Choroid plexus epithelial cell (primary cell): ENCODE data around the gene POGZ.
A peak's percentile ranks its signal among the peaks of the same experiment; 100 is the strongest.

Experiments used
- DNase-seq: peaks from one replicate; pipeline ENCODE4 v3.0.0-alpha.2; 2010; ENCODE audit warnings: low read depth
- H3K4me3 ChIP-seq: 2 replicates; pipeline ENCODE4 v1.5.1; 2011; ENCODE audit warnings: low read depth, mild to moderate bottlenecking, control low read depth, low read length, moderate library complexity
- TF ChIP-seq, protein P1 (sequence below): conservative IDR thresholded peaks from 2 replicates; pipeline ENCODE4 v1.5.1; 2011; ENCODE audit warnings: low read depth, mild to moderate bottlenecking, control low read depth, inconsistent platforms, low read length, moderate library complexity

POGZ gene

DNA sequence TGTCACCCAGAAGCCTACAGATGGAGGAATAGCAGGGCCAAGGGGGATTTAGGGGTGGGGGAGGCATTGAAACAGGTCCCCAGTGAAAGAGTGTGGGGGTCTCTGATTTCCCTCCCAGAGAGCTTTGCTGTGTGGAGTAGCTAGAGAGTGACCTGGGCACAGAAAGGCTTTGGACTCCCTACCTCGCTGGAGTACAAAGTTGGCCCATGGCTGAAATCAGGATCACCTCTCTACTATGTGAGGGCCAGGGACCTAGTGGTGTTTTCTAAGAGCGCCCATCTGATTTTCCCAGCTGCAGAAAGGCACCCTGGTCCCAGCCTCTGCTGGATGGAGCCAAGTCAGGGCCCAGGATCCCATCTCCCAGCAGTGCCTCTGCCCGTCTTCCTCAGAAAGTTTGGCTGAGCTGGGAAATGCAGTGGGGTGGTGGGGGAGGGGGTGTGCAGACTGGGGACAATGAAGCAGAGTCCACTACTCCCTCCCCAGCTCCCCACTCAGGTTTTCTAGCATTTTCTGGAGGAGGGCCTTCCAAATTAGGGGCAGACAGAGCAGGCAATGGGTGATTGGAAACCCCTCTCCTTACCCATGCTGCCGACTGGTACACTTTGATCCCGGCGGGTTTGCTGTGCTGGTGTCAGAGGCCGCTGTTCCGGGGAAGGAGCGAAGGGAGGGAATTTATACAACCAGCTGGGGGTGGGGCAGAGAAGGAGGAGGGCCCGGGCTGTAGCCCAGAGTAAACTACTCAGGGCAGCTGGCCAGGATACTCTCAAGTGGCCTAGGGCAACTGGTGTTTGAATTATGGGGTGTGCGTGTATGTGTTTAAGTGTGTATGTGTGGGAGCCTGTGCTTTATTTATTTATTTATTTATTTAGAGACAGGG, 87.0 kb downstream of the POGZ start, which contains the start of gene SELENBP1:
Gene SELENBP1 (minus strand): TSS at position 648 of the 877 bp plus-strand sequence. CDS start 64 bp downstream, at position 584.
- TF ChIP-seq, protein P1, sequence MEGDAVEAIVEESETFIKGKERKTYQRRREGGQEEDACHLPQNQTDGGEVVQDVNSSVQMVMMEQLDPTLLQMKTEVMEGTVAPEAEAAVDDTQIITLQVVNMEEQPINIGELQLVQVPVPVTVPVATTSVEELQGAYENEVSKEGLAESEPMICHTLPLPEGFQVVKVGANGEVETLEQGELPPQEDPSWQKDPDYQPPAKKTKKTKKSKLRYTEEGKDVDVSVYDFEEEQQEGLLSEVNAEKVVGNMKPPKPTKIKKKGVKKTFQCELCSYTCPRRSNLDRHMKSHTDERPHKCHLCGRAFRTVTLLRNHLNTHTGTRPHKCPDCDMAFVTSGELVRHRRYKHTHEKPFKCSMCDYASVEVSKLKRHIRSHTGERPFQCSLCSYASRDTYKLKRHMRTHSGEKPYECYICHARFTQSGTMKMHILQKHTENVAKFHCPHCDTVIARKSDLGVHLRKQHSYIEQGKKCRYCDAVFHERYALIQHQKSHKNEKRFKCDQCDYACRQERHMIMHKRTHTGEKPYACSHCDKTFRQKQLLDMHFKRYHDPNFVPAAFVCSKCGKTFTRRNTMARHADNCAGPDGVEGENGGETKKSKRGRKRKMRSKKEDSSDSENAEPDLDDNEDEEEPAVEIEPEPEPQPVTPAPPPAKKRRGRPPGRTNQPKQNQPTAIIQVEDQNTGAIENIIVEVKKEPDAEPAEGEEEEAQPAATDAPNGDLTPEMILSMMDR = no peak
- peak; percentile 79 for DNase-seq
- peak within 1 kb of the TSS; percentile 48 for H3K4me3 ChIP-seq

DNA sequence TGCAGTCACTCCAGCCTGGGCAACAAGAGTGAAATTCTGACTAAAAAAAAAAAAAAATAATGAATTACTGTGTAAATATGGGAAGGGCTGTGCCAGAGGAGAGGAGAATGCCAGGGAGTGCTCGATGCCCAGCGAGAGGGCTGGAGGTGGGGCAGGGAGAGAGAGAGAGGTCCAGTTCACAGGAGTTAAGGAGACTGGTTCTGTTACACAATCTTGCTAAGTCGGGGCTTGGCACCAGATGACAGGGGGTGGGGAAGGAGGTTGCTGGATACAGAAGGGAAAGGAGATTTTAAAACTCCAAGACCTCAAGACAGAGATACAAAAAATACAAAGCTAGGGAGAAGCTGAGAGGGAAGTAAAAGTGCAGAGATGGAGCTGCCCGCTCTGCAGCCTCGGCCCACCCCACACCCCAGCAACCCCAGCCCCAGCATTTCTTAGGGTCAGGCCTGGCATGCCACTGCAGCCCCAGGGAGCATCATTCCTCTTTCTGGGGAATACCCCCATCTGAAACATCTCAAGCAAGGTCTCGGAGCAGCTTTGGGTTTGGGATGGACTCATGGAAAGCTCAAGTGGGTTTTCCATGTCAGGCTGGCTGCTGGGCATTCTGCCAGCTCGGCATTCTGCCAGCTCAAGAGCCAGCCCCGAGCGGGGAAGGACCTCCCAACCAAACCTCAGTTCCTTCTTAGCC, 87.8 kb downstream of the POGZ start:
- H3K4me3 ChIP-seq = peak overlapping the region; percentile 48
- TF ChIP-seq, protein P1 = no peak
- peak; percentile 42 for DNase-seq

DNA sequence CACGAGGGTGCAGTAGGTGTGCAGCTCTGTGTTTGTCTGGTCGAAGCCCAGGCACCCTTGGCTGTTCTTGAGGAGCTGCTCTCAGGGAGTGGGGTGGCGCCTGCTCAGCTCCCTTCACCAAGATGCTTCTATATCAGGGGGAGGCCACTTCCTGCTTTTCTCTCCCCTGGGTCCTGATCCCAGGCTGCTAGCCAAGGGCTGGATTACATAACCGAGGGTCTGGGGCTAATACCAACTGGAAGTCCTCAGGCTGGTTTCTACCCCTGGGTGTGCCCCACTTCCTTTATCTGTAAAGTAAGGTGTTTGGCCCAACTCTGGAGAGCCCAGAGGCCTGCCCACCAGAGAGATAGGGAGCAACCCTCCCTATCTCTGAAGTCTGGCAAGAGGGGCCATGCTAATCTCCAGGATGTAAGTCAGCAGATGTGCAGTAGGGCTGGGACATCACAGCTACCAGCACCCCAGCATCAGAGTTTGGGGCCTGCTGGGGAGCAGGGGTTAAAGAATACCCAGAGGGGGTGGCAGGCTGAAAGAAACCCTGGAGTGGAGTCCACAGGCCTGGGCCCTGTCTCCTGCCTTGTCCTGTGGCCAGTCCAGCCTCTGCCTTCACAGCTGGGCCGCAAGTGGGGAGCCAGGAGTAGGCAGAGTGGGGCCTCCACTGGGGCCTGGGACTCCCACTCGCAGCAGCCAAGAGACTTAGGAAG, 88.9 kb downstream of the POGZ start:
- peak; percentile 35 for DNase-seq

DNA sequence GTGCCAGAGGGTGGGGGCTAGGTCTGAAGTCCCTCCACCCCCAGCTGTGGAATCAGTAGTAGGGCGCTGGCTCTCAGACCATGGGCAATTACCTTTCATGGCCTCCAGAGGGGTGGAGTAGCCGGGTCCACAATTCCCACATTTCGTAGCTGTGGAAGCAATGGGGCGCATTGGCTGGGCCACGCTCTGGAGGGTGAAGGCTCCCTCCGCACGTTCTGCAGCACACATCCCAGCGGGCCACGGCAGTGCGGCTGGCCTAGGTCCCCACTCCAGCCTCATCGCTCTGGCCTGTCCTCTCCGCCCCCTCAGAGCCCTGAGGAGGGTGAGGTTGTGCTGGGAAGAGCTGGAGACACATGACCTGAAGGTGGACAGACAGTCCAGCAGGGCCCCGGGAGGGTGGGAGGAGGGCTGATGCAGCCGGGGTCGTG, 89.7 kb downstream of the POGZ start:
- TF ChIP-seq, protein P1 = no peak
- no peak overlapping the region for H3K4me3 ChIP-seq
- no peak for DNase-seq

More for the DNA sequence above, 88.9 kb downstream of the POGZ start:
- no peak overlapping the region for H3K4me3 ChIP-seq
- TF ChIP-seq, protein P1 = no peak

DNA sequence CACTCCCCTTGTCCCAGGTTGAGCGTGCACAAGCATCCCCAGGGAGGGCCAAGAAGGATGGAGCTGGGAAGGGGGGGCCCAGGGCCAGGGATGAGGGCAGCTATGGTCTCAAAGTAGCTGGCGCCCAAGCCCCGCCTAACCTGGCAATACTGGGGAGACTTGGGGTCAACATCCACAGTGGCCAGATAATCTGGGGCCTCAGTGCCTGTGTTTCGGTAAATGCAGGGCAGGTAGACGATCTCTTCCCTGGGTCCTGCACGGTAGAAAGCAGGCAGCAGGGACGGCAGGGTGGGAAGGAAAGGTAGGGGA, 90.0 kb downstream of the POGZ start:
- TF ChIP-seq, protein P1 = no peak
- DNase-seq = no peak
- H3K4me3 ChIP-seq = no peak overlapping the region

DNA sequence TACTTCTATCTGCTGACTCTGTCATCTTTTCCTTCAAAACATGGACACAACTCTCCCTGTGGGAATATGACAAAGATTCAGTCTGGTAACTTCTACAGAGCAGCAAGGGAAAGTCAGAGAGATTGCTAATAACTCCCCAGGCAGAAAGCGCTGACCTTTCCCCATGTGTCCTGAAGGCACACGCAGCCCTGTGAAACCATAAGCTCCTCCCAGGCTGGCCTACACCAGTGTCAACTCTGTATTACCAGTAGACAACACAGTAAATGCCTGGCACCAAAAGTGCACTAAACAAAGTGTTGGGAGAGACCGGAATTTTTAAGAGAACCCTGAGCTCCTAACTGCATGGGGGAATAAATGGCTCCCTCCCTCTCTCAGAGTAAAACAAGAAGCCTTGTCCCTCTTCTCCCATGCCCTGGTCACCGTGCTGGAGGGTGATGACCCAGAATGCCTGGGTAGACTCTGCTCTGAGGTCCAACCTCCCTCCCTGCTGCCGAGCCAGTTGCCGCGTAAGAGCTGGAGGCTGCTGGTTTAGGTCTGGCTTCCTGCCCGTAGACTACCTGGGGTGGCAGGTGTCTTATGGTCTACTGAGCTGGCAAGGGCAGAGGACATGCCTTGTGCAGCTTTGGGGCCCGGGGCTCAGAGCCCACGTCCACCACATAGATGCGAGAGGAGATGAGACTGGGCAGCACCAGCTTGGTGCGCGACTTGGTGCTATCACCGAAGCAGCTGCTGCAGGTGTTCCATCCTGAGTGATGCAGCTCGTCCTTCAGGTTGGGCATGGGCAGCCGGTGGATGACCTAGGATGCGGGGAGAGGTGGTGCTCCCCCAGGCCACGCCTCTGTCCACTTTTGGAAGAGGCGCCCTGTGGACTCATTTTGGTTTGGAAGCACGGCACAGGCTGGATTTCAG, 90.6 kb downstream of the POGZ start:
- DNase-seq = no peak
- no peak overlapping the region for H3K4me3 ChIP-seq
- TF ChIP-seq, protein P1 = no peak
